PC-3 (cell line): ENCODE measurements around the gene PLD1.

ENCODE experiments used
- EZH2phosphoT487 ChIP-seq: fragments of 300-600 bp; sonication (generic); IDR thresholded peaks from 2 replicates; pipeline ENCODE4 v1.6.1; 2018; ENCODE audit warnings: mild to moderate bottlenecking, antibody characterized with exemption, low read length, borderline replicate concordance
- TF ChIP-seq, protein P1 (sequence below): fragments of 300-600 bp; sonication (generic); conservative IDR thresholded peaks from 2 replicates; pipeline ENCODE4 v1.5.1; 2017; ENCODE audit warnings: antibody characterized with exemption, low read depth, mild to moderate bottlenecking, low read length

DNA sequence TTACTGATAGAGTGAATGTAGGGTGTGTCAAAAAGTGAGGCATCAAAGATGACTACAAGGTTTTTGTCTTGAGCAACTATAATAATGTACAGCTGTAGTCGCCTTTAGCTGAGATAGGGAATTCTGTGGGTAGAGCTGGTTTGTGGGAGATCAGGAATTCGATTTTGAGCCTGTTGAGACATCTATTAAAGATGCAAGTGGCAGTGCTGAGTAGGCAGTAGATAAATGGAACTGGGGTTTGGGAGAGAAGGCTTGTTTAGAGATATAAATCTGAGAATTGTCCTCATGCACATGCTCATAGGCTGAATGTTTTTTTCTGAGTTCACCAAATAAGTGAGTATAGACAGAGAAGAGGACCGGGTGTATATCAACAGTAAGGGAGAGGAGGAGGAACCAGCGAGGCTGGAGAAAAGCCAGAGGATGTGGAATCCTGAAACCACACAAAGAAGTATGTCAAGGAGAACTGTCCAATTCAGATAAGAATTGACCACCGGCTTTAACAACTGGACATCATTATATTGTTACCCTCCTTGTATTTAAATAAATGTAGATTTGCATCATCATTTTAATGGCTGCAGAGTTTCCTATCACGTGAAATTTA lies 204.0 kb downstream of the PLD1 start:
- TF ChIP-seq EZH2phosphoT487 = no peak
- TF ChIP-seq, protein P1, sequence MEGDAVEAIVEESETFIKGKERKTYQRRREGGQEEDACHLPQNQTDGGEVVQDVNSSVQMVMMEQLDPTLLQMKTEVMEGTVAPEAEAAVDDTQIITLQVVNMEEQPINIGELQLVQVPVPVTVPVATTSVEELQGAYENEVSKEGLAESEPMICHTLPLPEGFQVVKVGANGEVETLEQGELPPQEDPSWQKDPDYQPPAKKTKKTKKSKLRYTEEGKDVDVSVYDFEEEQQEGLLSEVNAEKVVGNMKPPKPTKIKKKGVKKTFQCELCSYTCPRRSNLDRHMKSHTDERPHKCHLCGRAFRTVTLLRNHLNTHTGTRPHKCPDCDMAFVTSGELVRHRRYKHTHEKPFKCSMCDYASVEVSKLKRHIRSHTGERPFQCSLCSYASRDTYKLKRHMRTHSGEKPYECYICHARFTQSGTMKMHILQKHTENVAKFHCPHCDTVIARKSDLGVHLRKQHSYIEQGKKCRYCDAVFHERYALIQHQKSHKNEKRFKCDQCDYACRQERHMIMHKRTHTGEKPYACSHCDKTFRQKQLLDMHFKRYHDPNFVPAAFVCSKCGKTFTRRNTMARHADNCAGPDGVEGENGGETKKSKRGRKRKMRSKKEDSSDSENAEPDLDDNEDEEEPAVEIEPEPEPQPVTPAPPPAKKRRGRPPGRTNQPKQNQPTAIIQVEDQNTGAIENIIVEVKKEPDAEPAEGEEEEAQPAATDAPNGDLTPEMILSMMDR = no peak
